ENCODE results near the gene CALML5.

The CALML5 gene

DNA sequence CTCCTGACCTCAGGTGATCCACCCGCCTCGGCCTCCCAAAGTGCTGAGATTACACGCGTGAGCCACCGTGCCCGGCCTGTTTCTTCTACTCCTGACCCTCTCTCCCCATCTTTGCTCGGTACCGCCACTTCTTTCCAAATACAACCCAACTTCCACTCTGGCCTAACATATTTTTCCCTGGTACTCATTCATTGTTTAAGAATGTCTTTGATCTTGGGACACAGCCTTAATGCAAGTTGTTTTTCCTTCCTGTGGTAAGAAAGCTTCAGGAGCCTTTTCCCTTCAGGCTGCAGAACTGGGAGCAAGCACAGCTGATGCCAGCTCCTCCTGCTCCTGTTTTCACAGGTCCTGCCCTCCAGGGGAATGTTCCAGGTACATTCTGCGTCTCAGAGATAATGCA is 39.1 kb upstream of the CALML5 start:
- TF ChIP-seq, protein P1, sequence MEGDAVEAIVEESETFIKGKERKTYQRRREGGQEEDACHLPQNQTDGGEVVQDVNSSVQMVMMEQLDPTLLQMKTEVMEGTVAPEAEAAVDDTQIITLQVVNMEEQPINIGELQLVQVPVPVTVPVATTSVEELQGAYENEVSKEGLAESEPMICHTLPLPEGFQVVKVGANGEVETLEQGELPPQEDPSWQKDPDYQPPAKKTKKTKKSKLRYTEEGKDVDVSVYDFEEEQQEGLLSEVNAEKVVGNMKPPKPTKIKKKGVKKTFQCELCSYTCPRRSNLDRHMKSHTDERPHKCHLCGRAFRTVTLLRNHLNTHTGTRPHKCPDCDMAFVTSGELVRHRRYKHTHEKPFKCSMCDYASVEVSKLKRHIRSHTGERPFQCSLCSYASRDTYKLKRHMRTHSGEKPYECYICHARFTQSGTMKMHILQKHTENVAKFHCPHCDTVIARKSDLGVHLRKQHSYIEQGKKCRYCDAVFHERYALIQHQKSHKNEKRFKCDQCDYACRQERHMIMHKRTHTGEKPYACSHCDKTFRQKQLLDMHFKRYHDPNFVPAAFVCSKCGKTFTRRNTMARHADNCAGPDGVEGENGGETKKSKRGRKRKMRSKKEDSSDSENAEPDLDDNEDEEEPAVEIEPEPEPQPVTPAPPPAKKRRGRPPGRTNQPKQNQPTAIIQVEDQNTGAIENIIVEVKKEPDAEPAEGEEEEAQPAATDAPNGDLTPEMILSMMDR (IDR thresholded peaks at IDR 0.05) = no peak
- DNase-seq (ENCODE audit: low spot score) = peak; percentile 22
- H3K4me3 ChIP-seq = no peak overlapping the region
- H3K27ac ChIP-seq = no peak overlapping the region

- Histone ChIP-seq H3K27ac (no peak overlapping the region), H3K4me3 (no peak overlapping the region)
- peak; percentile 24 for DNase-seq (ENCODE audit: low spot score)
- TF ChIP-seq, protein P1 (IDR thresholded peaks at IDR 0.05) = no peak
Measured at GRCh38 chr10:5537684-5538083, 38.3 kb upstream of the CALML5 start.

DNA sequence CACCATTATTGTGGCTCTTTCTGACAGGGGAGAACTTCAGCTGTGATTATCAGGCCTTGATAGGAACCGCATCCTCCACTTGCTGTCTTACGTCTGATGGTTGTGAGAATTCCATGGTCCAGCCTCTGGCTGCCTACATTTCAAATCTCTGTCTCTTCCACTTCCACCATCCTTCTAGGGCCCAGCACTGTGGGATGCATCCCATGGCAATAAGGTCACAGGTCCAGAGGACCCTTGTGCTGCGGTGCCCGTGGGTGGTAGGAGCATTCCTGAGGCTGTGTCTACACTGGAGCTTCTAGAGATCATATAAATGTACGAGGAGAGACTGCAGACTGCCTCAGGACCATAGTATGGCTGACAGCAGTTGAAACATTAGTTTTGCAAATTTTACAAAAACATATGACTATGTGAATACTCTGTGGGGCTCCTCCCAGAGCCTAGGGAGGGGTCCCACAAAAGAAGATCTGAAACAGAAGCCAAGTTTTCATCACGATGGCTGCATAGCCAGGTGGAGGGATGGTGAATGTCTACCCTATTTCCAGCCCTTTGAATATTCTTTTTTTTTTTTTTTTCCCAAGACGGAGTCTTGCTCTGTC is 37.2 kb upstream of the CALML5 start:
- DNase-seq (ENCODE audit: low spot score) = peak; percentile 46
- Histone ChIP-seq H3K4me3 (no peak overlapping the region), H3K27ac (peak overlapping the region; percentile 69 to 84)
- TF ChIP-seq, protein P1 (IDR thresholded peaks at IDR 0.05) = no peak

GRCh38 chr10:5534880-5535856 is 35.8 kb upstream of the CALML5 start:
- H3K27ac ChIP-seq = peak overlapping the region; percentile 79 to 84
- TF ChIP-seq, protein P1 (IDR thresholded peaks at IDR 0.05) = no peak
- peak; percentile 47 for DNase-seq (ENCODE audit: low spot score)
- H3K4me3 ChIP-seq = peak overlapping the region; percentile 28

GRCh38 chr10:5534051-5534821 is 34.9 kb upstream of the CALML5 start:
- Histone ChIP-seq H3K4me3 (no peak overlapping the region), H3K27ac (peak overlapping the region; percentile 79 to 84)
- DNase-seq (ENCODE audit: low spot score) = peak; percentile 75
- TF ChIP-seq, protein P1 (IDR thresholded peaks at IDR 0.05) = no peak

DNA sequence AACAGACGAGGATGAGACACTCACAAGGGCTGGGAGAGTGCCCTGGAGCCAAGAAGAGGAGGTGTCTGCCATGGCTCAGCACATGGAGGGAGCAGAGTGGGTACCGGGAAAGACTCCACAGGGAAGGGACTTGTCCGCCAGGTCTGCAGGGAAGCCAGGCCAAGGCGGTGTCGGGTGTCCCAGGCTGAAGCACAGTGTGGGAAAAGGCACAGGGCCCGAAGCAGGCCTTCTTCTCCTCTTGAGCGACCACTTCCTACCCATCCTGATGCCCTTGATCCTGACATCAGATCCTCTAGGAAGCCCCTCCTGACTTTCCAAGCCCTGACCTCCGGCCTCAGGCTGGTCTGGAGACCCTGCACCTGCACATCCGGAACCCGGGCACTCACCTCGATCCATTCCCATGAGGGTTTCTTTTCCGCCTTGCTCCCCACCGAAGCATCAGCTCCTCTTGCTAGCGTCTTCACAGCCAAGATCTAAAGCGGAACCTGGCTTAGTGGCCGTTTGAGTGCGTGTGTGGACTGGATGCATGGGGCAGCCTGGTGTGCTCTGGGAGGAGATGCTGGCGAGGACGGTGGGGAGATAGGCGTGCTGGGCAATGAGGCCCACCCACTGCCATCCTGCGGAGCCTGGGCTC is 33.8 kb upstream of the CALML5 start:
- TF ChIP-seq, protein P1 (IDR thresholded peaks at IDR 0.05) = no peak
- no peak overlapping the region for H3K4me3 ChIP-seq
- H3K27ac ChIP-seq = no peak overlapping the region
- peak; percentile 69 for DNase-seq (ENCODE audit: low spot score)

Measured in coronary artery (tissue), 2 donors.